ENCODE data around the gene POLR1D.

Gene POLR1D

DNA sequence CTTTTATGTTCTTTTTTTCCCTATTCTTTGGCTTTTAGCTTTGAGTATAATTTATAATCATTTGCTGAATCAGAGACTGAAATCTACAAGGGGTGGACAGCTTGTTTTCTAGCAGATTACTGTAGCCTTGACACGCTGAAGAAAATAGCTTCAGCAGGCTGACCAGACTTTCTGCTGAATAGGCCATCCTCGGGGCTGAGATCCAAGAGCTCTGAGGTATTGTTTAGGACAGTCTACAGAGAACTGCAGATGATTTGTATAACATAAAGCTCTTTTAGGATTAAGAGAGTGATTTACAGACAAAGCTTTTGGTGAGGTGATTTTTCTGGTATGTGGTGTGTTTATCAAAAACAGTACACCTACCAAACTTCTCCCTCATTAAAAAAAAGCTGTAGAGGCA, 16.8 kb downstream of the POLR1D start:
- no peak for DNase-seq (ENCODE audit: low read depth in 2 of 2)

DNA sequence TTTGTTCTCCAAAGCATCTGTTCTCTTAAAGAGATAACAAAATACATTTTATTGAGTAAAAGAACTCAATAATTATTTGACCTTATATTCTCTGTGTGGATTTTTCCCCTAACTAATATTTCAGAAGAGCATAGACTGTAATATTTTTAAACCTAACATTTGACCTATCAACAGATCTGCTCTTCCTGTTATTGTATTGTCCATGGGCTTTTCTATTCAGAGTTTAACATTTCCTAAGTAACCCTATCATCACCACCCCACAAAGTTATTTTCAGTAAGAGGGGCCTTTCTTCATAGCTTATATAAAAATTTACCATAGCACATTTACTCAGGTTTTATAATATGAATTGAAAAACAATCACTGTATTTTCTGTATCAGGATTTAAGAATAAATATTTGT, 17.5 kb downstream of the POLR1D start:
- no peak for DNase-seq (ENCODE audit: low read depth in 2 of 2)

- no peak for DNase-seq (ENCODE audit: low read depth in 2 of 2)
These were observed 20.2 kb downstream of the POLR1D start for GRCh38 chr13:27641711-27642502.

DNA sequence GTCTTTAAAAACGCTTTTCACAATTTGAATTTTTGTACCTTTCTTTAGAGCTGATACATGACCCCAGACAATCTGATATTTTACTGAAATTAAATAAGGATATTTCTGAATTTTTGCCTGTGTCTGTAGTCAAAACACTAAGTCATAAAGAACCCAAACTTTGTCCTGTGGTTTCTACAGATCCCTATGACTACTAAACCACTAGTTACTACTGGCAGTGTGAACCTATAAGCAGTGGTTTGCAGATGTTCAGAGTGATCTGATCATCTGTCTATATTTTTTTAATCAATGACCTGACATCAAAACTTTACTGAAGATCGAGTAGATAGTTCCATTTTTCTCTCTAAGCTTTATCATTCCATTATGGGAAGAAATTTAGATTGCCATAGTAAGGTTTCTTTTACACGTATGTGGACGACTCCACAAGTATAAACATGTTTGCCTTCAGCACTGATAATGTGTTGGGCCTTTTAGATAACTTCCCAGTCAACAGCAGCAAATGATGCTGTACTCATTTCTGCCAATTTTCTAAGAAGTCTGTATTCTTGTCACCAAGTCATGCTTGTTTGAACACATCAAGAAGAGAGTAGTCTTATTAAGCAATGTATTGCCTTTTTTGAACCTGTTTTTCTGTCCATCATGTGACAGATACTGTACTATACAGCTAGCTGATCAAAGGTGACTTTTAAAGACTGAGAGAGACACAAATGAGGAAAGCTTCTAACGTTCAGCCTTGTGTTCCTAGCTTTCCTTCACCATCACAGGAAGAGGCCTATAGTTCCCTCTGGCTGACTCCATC, 21.8 kb downstream of the POLR1D start:
- DNase-seq (ENCODE audit: low read depth in 2 of 2): no peak

GRCh38 chr13:27644302-27644701, 22.6 kb downstream of the POLR1D start:
- no peak for DNase-seq (ENCODE audit: low read depth in 2 of 2)

DNA sequence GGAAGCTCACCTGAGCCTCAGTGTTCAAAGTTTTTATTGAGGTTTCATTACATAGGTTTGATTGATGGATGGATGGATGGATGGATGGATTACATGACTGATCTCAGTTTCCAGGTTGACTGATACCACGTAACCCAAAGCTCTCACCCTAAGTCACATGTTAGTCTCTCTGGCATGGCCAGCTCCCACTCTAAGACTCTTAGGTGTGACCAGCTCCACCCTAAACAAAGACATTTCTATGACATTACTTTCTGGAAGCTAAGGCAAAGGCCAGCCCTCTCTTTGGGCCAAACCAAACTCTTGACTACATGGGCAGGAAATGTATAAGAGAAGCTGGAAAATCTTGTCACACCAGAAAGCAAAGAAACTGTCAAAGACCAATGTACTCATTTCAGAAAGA, 28.6 kb downstream of the POLR1D start:
- DNase-seq (ENCODE audit: low read depth in 2 of 2): no peak

DNA sequence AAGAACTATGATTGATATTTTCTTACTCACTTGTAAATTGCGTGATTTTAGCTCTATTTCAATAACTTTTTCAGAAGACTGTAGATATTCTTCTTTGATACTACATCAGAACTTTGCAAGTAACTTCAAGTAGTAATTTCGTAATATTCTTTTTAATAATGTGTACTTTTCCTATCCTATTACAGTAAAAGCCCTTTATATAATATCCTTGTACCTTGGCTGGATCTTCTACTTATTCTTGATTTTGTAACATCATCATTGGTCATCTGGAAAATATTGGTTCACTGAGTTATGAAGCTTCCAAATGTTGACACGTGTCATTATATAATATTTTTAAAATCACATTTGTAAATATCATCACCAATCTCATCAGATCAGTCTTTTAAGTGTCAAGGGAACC, 32.4 kb downstream of the POLR1D start:
- no peak for DNase-seq (ENCODE audit: low read depth in 2 of 2)

DNA sequence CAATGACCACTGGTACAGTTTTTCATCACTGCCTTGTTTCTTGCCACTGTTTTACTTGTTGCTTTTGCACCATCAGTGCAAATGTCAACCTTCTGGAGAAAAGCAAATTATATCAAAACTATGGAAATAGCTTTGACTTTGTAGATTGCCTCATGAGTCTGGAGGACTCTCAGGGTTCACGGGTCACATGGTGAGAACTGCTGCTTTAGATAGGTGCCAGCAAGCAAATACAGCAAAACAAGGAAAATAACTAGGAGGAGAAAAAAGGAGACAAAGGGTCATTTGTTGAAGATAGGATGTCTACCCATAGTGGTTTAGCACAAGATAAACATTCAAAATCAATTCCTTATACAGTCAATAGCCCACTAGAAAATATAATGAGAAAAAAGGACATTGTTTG, 33.1 kb downstream of the POLR1D start:
- no peak for DNase-seq (ENCODE audit: low read depth in 2 of 2)

- DNase-seq (ENCODE audit: low read depth in 2 of 2): no peak
These were observed 36.0 kb downstream of the POLR1D start for GRCh38 chr13:27657724-27658123.

- no peak for DNase-seq (ENCODE audit: low read depth in 2 of 2)
These were observed 36.9 kb downstream of the POLR1D start for GRCh38 chr13:27658546-27658945.

DNA sequence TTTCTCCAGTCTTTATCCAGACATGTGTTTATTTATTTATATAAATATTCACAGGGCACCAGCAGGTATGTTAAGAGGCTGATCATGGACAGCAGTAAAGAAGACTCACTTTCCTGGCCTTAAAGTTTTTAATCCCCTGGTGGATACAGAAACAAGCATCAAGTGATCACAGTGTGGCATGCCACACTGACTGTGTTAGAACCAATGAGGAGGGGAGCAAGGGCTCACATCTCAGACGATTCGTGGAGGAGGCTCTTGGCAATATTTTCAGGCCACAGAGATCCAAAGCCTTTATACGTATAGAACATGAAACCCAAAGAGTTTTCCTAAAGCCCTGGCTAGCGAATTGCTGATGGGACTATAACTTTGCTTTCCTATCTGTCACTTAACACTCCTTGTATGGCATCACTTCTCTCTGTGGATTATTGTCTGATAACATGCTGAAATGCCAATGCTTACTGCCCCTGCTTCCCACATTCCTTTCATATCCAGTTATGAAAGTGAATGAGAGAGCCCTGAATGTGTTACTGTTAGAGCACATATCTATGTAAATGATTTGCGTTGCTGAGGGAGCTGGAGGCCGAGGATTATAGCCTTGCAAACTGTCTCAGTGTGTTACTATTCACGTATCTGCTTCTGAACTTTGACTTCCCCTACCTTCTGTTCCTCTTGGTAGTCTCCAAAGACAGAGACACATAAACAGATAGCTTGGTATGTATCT, 37.6 kb downstream of the POLR1D start:
- DNase-seq (ENCODE audit: low read depth in 2 of 2): no peak

DNA sequence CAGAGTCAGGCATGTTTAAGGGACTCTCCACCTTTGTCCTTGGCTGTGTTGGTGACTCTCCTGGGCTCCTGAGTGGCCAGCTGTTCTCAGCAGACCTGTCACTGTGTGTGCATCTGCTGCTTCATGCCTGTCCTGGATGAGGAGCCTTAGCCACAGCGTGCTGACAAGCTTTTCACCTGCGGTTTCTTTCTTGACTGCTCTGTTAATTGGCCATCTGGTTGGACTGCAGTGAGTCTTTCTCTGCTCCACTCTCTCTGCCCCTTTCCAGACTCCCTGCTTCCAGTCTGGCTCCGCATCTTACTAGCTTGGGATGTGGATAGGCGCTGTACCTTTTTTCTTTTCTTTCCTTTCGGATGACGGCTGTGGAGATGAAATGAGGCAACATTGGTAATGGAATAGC, 38.8 kb downstream of the POLR1D start:
- DNase-seq (ENCODE audit: low read depth in 2 of 2): no peak

- no peak for DNase-seq (ENCODE audit: low read depth in 2 of 2)
These were observed 39.3 kb downstream of the POLR1D start for GRCh38 chr13:27661017-27661416.

DNA sequence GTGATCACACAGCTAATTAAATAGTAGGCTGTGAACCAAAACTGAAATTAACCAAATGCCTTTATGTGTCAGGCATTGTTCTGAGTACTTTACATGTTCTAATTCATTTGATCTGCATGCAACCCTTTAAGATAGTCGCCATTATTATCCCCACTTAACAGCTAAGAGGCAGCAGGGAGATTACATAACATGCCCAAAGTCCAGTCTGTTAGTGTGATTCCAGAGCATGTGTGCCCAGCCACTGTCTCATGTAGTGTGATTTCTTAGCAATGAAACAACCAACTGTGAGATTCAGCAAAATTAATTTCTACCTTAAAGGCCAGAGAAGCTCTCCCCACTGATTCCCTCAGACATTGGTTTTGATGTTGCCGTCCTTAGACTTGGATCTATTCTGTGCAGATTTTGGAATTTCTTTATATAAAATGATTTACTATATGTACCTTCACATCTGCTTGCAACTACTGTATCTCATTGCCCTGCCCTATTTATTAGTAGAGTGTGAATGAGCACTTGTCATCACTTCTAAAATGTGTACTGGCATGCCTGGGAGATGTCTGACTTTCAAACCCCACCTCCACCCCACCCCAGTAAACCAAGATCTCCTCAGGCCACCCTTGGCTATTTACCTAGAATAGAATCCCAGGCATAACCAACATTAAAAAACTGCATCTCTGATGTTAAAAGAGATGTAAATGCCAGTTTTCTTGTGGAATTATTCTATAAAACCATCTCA, 41.2 kb downstream of the POLR1D start:
- DNase-seq (ENCODE audit: low read depth in 2 of 2): no peak

DNA sequence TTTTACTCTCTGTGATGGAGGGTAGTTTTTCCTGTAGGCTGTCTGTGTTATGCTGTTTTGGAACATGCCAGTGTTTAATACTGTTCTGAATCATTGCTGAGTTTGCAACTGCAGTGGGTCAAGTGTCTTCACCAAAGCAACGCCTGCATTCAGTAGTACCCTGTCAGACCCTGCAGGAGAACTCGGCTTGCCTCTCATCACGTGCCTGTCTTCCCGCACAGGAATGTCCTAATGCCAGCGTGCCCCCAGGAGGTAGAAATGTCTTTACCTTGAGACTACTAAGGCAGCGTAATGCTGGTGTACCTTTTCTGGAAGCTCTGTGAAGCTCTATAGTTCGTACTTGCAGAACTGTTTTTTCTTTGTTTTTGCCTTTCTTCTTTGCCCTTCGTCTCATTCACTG, 42.3 kb downstream of the POLR1D start:
- DNase-seq (ENCODE audit: low read depth in 2 of 2): no peak

- no peak for DNase-seq (ENCODE audit: low read depth in 2 of 2)
These were observed 43.6 kb downstream of the POLR1D start for GRCh38 chr13:27665333-27665732.

DNA sequence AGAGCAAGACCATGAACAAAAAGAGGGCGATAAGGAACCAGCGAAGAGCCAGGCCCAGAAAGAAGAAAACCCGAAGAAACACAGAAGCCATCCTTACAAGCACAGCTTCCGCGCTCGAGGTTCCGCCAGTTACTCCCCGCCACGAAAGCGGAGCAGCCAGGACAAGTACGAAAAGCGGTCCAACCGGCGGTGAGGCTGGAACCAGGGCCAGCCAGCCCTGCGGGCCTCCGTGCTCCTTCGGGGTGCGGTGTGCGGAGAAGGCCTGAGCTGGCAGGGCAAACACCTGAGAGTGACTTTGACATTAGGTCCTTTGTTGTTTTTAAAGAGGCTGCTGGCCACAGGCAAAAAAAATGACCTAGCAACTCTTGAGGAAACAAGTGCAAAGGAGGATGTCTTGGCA, 44.1 kb downstream of the POLR1D start:
- DNase-seq (ENCODE audit: low read depth in 2 of 2): no peak

- DNase-seq (ENCODE audit: low read depth in 2 of 2): no peak
These were observed 45.3 kb downstream of the POLR1D start for GRCh38 chr13:27666951-27667350.

DNA sequence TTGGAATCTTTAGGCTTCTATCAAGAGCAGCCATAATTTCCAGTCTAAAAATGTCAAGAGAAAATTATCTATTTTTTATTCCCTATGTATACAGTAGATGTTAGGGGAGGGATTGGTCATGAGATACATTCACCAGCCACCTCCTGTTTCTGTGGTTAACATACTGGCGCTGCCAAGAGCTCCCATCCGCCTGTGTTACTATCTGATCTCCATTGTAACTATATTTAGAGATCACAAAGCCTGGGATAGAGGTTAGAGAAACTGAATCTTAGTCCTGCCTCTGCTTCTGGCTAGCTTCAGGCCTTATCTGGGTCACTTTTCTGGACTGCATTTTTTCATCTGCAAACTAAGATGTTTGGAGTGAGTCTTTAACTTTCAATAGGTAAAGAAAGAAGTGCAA, 46.3 kb downstream of the POLR1D start:
- DNase-seq (ENCODE audit: low read depth in 2 of 2): no peak

- no peak for DNase-seq (ENCODE audit: low read depth in 2 of 2)
These were observed 49.2 kb downstream of the POLR1D start for GRCh38 chr13:27670861-27671260.

- DNase-seq (ENCODE audit: low read depth in 2 of 2): no peak
These were observed 50.3 kb downstream of the POLR1D start for GRCh38 chr13:27672025-27672424.

All from stimulated activated CD8-positive, alpha-beta memory T cell treated with anti-CD3 and anti-CD28 coated beads, Interleukin-2, amount 100 ng/mL, for 1 hour (primary cell).